ENCODE measurements around the gene CXCR4. TPM values are rescaled to one million over a fixed set of nuclear protein-coding genes. Genes with fewer than 3 reads are reported as not detected.

Gene CXCR4
- total RNA-seq, 1 donor from 2014 or later: 0.17 TPM

GRCh38 chr2:136149011-136149410 lies 31.1 kb upstream of the CXCR4 start:
- no peak for TF ChIP-seq CTCF (conservative IDR thresholded peaks at IDR 0.05; ENCODE audit: low read depth, low read length)
- H3K4me3 ChIP-seq (ENCODE audit: low read depth, low read length): no peak overlapping the region
- no peak for DNase-seq (ENCODE audit: low read depth)

- H3K4me3 ChIP-seq (ENCODE audit: low read depth, low read length): no peak overlapping the region
- TF ChIP-seq CTCF (conservative IDR thresholded peaks at IDR 0.05; ENCODE audit: low read depth, low read length): no peak
Measured at GRCh38 chr2:136146564-136146963, 28.6 kb upstream of the CXCR4 start.

GRCh38 chr2:136143603-136144451 lies 25.9 kb upstream of the CXCR4 start:
- no peak overlapping the region for H3K4me3 ChIP-seq (ENCODE audit: low read depth, low read length)
- no peak for DNase-seq (ENCODE audit: low read depth)
- TF ChIP-seq CTCF (conservative IDR thresholded peaks at IDR 0.05; ENCODE audit: low read depth, low read length): no peak

More at GRCh38 chr2:136146564-136146963, 28.6 kb upstream of the CXCR4 start:
- no peak for DNase-seq (ENCODE audit: low read depth)

- DNase-seq (ENCODE audit: low read depth): no peak
- TF ChIP-seq CTCF (conservative IDR thresholded peaks at IDR 0.05; ENCODE audit: low read depth, low read length): no peak
- H3K4me3 ChIP-seq (ENCODE audit: low read depth, low read length): no peak overlapping the region
Measured at GRCh38 chr2:136141510-136142149, 23.7 kb upstream of the CXCR4 start.

GRCh38 chr2:136139631-136140030 lies 21.7 kb upstream of the CXCR4 start:
- no peak for DNase-seq (ENCODE audit: low read depth)
- no peak for TF ChIP-seq CTCF (conservative IDR thresholded peaks at IDR 0.05; ENCODE audit: low read depth, low read length)
- no peak overlapping the region for H3K4me3 ChIP-seq (ENCODE audit: low read depth, low read length)

GRCh38 chr2:136137982-136138381 lies 20.0 kb upstream of the CXCR4 start:
- no peak overlapping the region for H3K4me3 ChIP-seq (ENCODE audit: low read depth, low read length)
- DNase-seq (ENCODE audit: low read depth): no peak
- TF ChIP-seq CTCF (conservative IDR thresholded peaks at IDR 0.05; ENCODE audit: low read depth, low read length): no peak
